IPS-11a (cell line): ENCODE measurements around the gene TSTD2.
A peak's percentile ranks its signal among the peaks of the same experiment; 100 is the strongest.
"Not testable (repeated sequence)": the region's sequence is repeated elsewhere in the genome, so short reads cannot be mapped to it uniquely, and the experiment has no call there.

ENCODE experiments used
- H3K4me3 ChIP-seq: one replicate; pipeline ENCODE4 v1.5.1; 2013; ENCODE audit warnings: low read depth, low read length, control low read depth

Gene TSTD2

DNA sequence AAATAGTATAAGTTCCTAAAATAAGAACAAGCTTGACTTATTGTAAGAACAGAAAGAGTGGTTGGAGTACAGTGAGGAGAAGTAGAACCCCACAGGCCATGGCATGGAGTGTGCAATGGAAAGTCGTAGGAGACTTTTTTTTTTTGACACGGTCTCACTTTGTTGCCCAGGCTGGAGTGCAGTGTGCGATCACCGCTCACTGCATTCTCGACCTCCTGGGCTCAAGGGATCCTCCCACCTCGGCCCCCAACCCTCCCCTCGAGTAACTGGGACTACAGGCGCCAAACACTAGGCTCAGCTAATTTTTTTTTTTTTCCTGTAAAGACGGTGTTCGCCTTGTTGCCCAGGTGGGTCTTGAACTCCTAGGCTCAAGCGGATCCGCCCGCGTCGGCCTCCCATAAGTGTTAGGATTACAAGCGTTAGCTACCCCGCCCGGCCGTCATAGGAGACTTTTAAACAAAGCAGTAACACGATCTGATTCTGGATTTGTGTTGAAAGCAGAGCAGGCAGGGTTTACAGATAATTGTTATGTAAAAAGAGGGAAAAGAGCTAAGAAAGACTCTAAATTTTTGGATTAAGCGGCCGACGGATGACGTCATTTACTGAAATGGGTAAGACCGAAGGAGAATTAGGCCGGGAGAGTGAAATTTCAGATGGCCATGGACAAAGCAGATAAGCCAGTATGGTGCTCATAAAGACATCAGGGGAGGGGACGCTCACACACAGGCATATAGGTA, 752 bp downstream of the TSTD2 start:
- peak overlapping the region; percentile 96 for H3K4me3 ChIP-seq

DNA sequence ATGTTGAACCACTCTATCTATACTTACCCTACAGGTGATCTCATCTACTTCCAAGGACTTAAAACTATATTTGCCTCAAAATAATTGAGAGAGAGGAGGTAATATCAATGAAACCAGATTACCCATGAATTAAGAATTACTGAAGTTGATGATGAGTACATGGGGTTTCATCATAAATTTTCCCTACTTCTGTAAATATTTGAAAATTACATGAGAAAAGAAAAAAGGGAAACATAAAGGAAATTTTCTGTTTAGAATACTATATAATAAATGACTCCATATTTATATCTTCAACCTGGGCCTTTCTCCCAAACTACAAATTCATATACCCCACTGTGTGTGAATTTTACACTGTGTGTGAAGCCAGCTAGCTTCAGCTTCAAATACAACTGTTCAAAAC, 2.6 kb downstream of the TSTD2 start:
- H3K4me3 ChIP-seq: no peak overlapping the region

DNA sequence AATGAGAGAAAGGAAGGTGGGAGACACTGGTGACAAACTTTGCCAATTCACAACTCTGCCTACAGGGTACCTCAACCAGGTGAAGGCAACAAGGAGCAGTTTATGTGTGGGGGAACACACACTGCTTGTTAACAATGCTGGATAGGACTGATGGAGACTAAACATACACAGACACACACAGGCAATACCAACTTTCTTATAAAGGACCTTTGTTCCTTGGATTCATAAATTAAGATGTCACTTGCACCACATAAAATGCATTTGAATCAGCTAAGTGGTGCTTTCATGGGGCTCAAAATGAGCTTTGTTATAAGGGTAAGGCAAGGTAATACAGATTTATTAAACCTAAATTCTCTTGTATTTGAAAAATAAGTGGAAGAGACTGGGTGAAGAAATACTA, 4.0 kb downstream of the TSTD2 start:
- no peak overlapping the region for H3K4me3 ChIP-seq

DNA sequence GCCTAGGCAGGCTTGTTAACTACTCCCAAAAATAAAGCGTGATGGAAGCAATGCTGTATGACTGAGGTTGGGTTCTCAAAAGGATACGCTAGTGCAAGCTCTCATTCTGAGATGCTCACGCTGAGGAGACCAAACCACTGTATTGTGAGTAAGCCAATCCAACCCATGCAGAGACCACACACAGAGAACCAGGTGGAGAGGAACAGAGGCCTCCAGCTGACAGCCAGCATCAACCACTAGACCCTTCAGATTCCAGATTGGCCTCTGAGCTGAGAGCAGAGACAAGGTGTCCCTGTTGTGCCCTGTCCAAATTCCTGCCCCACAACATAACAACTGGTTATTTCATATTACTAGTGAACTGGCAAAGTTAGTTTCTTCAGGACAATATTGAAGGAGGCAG, 4.5 kb downstream of the TSTD2 start:
- no peak overlapping the region for H3K4me3 ChIP-seq

- no peak overlapping the region for H3K4me3 ChIP-seq
Observed at GRCh38 chr9:97627624-97628023, 5.5 kb downstream of the TSTD2 start.

- H3K4me3 ChIP-seq: no peak overlapping the region
Observed at GRCh38 chr9:97625620-97626019, 7.5 kb downstream of the TSTD2 start.

GRCh38 chr9:97623946-97624345, 9.2 kb downstream of the TSTD2 start:
- no peak overlapping the region for H3K4me3 ChIP-seq

DNA sequence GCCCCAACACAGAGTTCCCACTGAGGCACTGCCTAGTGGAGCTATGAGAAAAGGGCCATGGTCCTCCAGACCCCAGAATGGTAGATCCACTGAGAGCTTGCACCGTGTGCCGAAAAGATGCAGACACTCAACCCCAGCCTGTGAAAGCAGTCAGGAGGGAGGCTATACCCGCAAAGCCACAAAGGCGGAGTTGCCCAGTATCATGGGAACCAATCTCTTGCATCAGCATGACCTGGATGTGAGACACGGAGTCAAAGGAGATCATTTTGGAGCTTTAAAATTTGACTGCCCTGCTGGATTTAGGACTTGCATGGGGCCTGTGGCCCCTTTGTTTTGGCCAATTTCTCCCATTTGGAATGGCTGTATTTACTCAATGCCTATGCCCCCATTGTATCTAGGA, 10.7 kb downstream of the TSTD2 start:
- H3K4me3 ChIP-seq: not testable (repeated sequence)

- H3K4me3 ChIP-seq: not testable (repeated sequence)
Observed at GRCh38 chr9:97620063-97620462, 13.1 kb downstream of the TSTD2 start.

DNA sequence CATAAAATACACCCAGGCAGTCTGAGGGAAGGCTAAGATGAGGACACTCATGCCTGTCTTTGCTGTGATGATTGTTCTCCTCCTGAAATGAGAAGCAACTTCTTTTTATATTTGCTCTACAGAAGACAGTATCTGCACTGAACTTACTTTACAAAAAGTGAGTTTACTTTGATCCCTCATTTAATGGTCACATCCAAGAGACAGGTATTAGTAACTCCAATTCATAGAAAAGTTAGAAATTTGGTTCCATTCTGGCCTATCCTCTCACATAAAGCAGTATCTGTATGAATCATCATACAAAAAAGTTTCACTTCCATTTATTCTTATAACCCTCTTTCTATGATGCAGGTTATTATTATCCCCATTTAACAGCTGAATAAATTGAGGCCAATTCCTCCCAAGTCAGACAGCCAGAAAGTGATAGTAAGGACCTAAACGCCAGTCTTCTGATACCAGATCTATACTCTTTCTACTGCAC, 15.2 kb downstream of the TSTD2 start:
- no peak overlapping the region for H3K4me3 ChIP-seq

DNA sequence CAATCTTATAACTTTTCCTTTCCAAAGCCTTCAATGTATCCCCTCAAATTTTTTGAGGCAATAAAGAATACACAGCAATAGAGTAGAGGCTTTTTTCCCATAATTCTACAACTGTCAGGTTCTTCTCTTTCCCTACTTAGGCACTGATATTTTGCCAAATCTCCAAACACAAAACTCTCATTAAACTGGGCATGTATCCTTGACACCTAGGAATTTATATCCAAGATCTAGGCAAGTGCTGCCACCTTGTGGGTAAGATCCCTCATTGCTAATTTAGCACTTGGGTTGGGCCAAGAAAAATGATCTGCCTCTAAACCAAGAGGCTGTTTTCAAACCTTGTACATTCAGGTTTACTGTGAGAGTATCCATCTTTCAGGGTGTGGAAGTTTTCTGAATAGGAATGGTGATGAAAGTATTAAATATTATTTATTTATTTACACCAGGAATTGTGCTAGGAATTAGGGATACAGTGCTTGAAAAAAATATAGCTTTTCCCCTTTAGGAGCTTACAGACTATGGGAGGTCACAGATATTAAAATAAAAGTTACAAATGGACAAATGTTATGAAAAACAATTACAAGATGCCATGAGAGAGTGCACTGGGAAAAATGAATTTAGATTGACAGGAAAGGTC, 17.6 kb downstream of the TSTD2 start:
- no peak overlapping the region for H3K4me3 ChIP-seq

GRCh38 chr9:97604901-97605645, 28.1 kb downstream of the TSTD2 start:
- H3K4me3 ChIP-seq: no peak overlapping the region

DNA sequence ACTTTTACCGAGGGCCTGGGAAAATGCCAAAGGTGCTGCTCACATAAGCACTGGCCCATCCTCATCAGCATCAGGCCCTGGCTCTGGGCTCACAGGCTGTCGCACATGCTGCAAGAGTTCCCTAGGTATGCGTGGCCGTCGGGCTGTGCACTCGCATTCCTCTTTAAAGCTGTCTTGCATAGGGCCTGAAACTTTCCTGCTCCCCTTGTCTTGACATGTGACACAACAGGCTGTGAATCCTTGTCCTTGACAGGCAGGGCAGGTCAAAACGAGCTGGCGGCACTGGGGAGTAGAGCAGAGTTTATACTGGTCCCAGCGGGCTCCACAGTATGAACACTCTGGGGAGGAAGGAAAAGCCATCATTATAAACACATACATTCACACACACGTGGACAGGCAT, 30.7 kb downstream of the TSTD2 start:
- no peak overlapping the region for H3K4me3 ChIP-seq

DNA sequence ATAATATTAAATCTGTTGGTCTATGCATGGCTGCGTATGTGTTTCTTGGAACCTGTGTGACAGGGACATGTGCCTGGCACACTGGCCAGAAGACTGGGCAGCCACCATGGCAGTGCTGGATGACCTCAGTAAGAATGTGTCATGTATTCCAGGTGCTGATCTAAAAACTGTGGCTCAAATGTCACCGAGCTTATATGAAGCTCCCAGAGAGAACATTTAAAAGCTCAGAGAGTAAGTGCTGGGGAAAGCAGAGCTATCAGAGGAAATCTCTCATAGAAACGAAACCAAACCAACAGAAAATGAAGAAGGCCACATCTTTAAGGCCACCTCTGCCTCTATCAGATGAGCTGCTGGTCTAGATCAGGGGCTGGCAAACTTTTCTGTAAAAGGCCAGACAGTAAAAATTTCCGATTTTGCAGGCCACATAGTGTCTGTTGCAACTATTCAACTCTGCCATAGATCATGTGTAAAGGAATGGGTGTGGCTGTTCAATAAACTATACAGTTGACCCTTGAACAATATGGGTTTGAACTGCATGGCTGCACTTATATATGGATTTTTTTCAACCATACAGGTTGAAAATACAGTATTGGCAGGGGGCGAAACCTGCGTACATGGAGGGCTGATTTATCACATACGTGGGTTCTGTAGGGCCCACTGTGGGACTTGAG, 31.8 kb downstream of the TSTD2 start:
- H3K4me3 ChIP-seq: no peak overlapping the region

DNA sequence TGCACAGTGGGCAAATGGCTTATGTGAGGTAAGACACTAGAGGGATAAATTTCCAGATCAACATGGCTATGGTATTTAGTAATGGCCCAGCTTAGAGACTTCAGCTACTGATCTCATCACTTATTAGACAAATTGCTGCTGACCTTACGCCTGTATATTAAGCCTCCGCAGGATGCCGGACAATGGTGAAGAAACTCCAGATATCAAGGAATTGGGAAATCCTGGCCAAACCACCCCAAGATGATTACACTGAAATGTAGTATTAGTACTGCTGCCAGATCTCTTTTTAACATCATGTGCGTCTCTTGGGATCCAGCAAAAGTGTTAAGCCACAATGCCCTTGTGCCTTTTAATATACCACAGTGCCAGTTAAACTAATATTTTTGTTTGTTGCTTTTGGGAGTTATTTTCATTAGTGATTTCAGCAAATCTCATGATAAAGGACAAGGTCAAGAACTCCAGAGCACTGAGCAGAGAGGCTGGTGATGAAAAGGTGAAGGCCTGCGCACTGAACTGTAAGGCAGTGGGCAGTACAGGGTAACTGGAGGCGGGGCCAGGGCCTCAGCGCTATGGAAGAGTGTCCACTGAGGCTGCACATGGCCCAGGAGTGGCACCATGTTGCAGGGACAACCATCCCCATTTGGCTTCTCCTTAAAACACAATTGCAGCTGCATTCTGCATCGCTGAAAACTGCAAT, 32.5 kb downstream of the TSTD2 start:
- H3K4me3 ChIP-seq: no peak overlapping the region

DNA sequence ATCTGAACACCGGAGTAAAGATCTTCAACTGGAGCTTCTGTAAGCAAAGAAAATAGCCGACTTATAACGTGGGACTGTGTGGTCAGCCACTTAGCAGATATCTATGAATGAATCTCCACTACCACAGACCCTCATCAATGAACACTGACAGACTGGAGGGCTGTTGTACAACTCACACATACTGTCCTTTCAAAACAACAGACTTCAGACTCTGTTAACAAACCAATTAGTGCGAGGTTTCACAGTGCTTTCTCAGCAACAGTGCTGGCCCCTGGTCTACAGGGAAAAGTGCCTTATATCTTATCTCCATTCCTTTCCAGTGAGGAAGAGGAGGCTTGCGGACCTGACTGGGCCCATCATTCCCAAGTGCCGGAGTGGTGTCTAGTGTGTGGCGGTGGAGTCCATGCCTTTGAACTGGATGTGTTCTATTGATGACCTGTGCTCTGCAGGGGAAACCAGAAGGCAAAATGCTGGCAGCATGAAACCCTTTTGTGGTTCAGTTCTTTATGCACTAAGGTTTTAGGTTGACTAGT, 33.8 kb downstream of the TSTD2 start:
- H3K4me3 ChIP-seq: no peak overlapping the region

DNA sequence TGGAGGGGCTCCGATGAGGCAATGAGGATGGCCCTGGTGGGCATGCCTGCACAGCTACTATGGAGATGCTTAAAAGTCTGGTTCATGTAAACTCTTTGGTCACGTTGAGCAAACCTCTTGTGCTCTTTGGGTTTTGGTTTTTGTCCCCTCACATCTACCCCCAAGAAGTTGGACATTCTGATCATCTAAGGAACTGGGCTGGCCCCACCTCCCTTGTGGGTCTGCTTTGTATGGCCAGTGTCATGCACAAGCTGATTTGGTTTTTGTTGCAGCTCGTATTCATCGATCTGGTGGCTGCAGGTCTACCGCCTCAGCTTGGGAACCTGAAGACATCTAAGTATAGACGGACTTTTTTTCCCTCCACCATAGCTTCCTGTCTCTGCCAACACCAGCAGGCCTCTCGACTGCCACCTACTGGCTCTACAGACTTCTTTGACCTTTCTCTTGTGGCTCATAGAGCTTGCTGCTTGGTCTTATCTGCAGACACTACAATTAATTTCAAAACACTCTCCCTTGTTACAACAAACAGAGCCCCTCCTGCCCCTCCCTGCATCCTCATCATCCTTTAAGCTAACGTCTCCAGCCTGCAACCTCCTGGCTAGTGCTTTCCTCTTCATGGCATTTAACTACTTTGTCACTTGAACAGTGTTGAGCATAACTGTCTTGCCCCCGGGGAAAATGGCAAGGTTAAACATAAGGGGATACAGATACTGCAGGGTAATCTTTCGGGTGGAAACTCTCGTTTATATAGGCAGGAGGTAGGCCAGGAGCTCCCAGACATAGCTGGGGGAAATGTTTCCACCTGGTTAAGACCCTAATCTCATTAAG, 34.5 kb downstream of the TSTD2 start:
- H3K4me3 ChIP-seq: no peak overlapping the region

DNA sequence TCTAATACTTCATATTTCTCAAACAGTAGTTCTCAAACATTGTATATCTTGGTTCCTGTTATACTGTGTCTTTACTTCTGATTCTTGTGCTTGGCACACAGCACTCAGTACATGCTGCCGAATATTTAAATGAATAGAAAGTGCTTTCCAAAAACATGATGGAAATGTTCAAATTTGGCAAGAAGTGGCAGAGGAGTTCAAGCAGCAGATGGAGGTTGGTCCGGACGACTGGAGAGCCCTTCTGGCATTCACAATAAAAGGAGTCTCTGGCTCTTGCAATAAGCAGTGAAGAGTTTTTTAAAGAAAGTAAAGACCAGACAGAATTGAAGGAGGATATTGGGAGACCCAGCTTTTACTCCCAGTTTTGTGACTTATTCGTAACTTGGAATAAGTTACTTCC, 36.3 kb downstream of the TSTD2 start:
- H3K4me3 ChIP-seq: no peak overlapping the region

- H3K4me3 ChIP-seq: no peak overlapping the region
Observed at GRCh38 chr9:97594381-97594921, 38.7 kb downstream of the TSTD2 start.
